IPS DF 19.7 (cell line): ENCODE measurements around the gene PKN3.
"Not testable (repeated sequence)": the region's sequence is repeated elsewhere in the genome, so short reads cannot be mapped to it uniquely, and the experiment has no call there.

ENCODE experiments used
- DNase-seq: peaks from one replicate; pipeline ENCODE4 v3.0.0-alpha.2; 2013; ENCODE audit warnings: low read depth, low spot score

The PKN3 gene

DNA sequence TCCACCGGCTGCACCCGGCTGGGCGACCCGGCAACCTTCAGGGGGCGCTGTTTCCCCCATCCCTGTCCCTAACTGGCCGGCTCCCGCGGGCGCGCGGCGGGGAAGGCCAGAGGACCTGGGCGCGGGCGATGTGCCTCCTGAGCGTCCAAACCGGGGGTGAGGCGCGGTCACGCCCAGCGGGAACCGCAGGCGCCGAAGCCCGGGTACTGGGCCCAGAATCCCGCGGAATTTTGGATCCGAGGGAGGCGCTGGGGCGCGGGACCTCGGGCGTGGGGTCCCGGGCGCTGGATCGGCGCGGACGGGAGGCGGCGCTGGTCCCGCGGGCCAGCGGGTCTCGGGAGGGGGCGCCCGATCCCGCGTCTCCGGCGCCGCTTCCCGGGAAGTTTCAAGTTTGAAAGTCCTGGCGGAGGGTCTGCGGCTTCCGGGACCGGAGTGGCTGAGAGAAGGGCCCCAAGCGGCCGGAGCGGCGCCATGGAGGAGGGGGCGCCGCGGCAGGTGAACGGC is at the start of gene PKN3:
PKN3 (plus strand) TSS at position 59 of the 504 bp plus-strand sequence; CDS start at position 472, 413 bp downstream.
- DNase-seq: no peak

DNA sequence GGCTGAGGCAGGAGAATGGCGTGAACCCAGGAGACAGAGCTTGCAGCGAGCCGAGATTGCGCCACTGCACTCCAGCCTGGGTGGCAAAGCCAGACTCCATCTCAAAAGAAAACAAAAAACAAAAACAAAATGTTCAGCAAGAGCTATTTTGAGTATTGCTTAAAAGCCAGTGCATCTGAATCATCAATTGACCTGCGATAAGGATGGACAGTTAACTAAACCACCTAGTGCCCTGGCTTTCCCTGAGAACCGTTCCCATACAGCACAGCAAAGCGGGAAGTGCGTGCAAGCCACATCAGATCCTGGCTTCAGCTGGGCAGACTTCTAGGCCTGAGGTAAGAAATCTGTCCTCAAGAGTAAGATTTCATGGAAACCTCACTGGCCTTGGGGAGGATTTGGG is 48.4 kb upstream of the PKN3 start:
- no peak for DNase-seq

DNA sequence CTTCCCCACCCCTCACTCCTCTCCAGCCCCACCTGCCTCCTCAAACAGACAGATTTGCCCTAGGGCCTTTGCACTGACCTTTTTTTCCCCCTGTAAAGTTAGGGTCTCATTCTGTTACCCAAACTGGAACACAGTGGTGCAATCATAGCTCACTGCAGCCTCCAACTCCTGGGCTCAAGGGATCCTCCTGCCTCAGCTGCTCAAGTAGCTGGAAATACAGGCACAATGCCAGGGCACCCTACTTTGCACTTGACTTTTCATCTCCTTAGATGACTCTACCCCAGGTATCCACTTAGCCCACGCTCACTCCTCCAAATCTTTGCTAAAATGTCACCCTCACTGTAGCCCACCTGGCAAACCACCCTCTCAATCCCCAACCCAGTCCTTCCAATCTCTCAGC is 47.8 kb upstream of the PKN3 start:
- no peak for DNase-seq

DNA sequence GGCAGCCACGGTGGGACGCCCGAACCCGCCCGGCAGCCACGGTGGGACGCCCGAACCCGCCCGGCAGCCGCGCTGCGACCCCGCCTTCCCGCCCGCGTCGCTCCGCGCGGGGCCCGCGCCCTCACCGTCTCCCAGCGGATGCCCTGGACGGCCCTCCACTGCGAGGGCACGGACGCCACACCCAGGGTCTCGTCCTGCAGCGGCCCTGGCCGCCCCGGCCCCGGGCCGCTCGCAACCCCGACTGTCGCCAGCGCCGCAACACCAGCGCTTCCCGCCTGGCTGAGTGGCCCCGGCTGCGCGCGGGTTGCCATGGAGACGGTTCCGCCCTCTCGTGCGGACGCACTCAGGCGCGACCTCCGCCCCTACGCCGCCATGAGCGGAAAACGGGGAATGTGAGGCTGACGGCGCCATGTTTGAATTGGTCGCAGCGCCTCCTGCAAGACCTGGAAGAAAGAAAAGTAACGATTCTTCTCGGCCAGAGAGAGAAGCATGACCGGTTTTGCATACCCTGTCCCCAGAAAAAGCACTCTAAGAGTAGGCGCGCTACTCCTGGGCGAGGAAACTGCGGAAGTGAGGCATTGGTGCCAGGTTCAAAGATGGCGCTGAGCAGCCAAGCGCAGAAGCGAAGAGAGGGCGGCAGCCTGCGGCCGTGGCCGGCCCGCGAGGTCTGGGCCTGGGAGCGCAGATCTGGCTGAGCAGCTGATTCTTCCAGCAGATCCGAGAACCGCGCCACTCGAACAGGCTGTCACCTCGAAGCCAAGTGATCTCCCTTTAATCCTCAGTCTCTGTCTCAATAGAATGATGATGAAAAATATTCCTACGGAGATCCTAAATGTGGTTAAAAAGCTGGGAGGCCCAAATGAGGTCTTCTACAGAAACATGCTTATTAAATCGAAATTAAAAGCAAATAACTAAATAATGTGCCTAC is 45.6 kb upstream of the PKN3 start, which contains the start of gene DYNC2I2:
DYNC2I2 (minus strand) TSS at position 432 of the 928 bp plus-strand sequence; CDS start at position 311, 121 bp downstream.
- DNase-seq: peak; percentile 69

DNA sequence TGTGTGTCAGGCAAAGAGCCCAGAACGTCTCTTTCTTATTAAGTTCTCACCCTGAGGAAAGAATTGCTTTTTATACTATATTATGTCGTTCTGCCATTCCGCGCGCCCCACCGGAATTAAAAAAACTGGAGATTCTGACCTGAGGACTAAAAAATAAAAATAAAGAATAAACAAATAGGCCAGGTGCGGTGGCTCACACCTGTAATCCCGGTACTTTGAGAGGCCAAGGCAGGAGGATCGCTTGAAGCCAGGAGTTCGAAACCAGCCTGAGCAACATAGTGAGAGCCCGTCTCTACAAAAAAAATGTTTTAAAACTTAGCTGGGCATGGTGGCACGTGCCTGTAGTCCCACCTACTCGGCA is 45.0 kb upstream of the PKN3 start:
- DNase-seq: no peak

DNA sequence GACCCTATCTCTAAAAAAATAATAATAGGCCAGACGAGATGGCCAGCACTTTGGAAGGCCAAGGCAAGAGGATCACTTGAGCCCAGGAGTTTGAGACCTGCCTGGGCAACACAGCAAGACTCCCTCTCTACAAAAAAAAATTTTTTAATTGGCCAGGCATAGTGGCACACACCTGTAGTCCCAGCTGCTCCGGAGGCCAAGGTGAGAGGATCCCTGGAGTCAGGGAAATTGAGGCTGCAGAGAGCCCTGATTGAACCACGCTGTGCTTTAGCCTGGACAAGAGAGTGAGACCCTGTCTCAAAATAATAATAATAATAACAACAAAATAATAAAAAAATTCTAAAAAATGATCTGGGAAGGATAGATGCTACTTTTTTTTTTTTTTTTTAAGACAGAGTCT is 44.5 kb upstream of the PKN3 start:
- DNase-seq: no peak

DNA sequence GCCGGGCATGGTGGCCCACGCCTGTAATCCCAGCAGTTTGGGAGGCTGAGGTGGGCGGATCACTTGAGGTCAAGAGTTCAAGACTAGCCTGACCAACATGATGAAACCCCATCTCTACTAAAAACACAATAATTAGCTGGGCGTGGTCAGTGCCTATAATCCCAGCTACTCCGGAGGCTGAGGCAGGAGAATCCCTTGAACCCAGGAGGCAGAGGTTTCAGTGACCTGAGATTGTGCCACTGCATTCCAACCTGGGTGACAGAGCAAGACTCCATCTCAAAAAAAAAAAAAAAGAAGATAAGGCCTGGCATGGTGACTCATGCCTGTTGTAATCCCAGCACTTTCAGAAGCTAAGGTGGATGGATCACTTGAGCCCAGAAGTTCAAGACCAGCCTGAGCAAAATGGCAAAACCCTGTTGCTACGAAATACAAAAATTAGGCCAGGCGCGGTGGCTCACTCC is 35.8 kb upstream of the PKN3 start:
- not testable (repeated sequence) for DNase-seq

DNA sequence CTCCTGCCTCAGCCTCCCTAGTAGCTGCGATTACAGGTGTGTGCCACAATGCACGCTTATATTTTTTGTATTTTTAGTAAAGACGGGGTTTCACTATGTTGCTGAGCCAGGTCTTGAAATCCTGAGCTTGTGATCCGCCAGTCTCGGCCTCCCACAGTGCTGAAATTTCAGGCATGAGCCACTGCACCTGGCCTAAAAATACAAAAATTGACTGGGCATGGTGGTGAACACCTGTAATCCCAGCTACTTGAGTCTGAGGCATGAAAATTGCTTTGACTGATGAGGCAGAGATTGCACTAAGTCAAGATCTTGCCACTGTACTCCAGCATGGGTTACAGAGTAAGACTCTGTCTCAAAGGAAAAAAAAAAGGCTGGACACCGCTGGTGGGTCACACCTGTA is 32.5 kb upstream of the PKN3 start:
- no peak for DNase-seq

DNA sequence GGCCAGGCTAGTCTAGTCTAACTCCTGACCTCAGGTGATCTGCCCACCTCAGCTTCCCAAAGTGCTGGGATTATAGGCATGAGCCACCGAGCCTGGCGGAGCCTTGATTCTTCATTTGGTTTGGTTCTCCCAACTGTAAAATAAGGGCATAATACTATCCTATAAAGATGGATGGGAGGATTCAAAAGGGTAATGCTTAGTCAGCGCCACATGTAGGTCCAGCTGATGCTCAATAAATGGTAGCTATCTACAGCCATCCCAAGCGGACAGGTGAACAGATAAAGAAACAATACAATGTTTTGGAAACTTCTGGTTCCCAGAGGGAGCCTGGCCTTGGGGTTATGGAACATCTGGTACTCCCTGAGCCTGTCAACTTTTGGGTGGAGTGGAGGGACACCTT is 26.9 kb upstream of the PKN3 start:
- DNase-seq: no peak

DNA sequence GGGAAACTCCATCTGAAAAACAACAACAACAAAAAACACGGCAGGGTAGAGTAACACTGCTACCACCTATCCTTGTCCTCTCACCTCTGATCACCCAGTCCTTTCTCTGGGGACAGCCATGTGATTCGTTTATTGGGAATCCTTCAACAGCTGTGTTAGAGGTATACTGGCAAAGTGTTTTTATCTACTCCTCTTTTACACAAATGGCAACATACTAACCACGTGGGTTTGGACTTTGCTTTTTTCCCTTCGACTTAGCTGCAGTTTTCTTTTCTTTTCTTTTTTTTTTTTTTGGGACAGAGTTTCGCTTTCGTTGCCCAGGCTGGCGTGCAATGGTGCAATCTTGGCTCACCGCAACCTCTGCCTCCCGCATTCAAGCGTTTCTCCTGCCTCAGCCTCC is 24.5 kb upstream of the PKN3 start:
- no peak for DNase-seq

DNA sequence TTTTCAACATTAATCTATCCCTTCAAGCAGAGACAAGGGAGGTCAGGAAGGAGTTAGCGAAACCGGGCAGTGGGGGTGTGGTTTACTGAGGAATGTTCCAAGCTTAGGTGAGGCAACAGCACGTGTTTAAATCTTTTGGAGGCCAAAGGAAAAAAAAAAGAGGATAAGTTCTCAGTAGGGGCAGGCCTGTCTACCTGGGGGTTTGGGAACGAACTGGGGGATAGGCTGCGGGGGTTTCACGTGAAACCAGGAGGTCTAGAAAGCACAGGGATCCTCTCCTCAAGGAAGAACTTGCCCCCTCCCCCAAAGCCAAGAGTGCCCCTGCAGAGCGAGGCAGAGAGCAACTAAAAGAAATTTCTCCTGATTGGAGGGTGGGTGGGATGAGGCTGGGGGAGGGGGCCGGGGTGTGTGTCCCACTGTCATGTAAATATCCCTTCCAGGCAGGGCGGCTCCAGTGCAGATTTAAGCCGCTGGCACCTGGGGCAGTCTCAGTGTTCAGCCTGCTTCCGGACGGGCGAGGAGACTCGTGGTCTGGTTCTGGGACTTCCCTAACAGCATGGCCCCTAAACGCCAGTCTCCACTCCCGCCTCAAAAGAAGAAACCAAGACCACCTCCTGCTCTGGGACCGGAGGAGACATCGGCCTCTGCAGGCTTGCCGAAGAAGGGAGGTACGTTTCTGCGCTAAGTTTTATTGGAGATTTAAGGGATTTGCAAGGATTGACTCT is 18.8 kb upstream of the PKN3 start:
- DNase-seq: peak; percentile 85

DNA sequence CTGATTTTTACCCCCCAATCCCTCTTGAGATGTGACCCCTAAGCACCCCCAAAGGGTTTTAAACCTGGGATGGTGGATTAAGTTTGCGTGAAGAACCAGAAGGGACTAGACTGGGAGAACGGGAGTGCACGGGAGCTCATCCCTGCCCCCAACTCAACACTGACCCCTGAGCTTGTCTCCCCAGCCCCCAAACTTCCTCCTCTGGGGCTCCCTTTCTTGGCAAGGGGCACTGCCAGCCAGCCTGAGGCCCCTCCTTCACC is 18.3 kb upstream of the PKN3 start:
- DNase-seq: no peak

DNA sequence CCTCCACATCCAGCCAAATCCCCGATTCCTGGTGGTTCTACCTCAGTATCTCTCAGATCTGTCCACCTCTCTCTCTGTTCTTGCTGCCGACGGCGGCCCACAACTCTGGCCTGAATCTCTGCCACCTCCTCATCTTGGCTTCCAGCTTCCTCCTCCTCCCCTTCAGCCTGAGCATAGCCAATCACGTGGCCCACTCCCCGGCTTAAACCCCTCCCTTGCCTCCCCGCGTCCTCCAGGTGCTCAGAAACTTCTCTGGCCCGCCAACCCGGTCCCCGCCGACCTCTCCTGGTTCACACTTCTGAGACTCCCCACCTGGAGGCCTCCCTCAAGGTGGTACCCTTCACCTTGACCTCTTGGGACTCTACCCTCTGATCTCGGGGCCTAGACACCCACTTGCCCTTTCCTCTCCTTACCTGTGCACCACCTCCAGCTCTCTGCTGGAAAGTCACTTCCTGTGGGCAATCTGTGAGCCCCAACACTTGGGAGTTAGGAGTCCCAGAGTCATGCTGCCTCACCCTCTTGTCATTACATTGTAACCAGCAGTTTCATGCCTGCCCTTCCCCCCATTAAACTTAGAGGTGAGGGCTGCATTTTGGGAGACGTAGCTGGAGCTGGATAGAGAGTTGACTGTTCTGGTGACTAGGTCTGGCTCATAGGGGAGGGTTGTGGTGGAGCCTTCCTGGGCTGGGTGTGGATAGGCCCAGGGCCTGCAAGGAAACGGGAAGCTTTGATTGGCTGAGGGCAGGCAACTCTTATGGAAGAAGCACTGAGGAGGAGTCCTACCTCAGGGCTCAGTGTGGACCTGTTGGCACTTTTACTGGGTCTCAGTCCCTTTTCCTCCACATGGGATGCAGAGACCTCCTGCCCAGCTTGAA is 17.7 kb upstream of the PKN3 start:
- peak; percentile 75 for DNase-seq

DNA sequence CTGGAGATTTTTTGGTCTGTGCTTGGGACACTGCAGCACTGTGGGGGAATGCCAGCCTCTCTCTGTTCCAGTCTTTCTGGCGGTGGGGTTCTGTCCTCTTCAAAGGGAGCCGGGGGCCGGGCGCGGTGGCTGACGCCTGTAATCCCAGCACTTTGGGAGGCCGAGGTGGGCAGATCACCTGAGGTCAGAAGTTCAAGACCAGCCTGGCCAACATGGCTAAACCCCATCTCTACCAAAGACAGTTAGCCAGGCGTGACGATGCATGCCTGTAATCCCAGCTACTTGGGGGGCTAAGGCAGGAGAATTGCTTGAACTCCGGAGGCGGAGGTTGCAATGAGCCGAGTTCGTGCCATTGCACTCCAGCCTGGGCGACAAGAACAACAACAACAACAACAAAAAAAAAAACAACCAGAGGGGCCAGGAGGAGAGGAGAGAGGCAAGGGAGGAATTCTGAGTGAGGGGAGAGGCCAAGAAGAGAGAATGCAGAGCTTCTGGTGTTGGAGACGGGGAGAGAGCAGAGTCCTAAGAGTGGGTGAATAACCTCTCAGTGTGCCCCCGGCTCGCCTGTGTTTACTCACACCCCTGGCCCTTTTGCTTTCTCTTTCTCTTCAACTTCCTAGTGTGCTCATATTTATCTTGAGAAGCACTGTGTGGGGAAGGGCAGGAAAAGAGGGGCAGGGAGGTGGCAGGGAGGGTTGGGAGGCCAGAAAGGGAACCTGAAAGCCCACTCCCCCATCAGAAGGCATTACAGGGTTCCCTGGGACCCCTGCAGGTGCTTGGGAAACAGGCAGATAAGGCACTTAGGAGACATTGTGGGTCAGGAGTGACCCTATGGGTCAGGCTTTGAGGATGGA is 16.4 kb upstream of the PKN3 start:
- DNase-seq: no peak

DNA sequence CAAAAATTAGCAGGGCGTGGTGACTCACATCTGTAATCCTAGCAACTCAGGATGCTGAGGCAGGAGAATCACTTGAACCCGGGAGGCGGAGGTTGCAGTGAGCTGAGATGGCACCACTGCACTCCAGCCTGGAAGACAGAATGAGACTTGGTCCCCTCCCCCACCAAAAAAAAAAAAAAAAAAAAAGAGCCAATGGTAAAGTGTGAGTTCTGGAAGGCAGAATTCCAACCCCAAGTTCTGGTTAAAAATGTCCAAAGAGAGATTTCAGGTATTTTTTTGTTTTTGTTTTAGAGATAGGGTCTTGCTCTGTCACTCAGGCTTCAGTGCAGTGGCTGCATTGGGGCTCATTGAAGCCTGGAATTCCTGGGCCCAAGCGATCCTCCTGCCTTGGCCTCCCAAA is 14.8 kb upstream of the PKN3 start:
- DNase-seq: no peak

DNA sequence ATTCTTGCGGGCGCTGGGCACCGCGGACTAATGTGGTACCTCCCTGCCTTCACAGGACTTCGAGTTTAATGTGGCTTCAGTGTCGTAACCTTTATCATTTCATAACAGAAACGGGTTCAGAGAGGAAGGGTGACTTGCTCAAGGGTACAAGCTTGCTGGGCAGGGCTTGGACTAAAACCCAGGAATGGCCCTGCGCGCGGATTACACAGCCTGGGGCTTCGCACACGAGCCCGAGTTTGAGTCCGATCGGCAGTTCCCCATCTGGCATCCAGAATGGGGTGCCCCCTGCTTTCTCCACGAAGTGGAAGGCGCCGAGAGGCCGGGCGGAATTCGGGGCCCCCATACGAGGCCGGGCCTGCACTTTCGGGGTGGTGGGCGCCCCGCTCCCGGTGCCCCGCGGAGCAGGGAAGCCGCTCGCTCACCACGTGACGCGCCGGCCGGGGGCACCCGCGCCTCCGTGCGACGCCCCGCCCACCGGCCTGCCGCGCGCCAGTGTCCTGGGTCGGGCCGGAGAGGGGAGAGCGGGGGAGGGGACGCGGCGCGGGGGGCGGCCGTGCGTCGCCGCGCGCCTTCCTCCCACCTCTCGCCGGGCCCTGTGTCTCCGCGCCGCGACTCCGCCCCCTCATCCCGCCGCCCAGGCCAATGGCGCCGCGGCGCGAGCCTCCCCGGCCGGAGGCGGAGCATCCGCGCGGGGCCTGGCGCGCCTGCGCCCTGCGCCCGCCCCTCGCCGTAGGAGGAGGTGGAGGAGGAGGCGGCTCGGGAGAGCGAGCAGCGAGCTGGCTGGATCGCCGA is 13.6 kb upstream of the PKN3 start, which contains the start of gene SET:
SET (plus strand) TSS at position 722 of the 792 bp plus-strand sequence. CDS start 361 bp downstream, outside the sequence.
- peak; percentile 64 for DNase-seq

DNA sequence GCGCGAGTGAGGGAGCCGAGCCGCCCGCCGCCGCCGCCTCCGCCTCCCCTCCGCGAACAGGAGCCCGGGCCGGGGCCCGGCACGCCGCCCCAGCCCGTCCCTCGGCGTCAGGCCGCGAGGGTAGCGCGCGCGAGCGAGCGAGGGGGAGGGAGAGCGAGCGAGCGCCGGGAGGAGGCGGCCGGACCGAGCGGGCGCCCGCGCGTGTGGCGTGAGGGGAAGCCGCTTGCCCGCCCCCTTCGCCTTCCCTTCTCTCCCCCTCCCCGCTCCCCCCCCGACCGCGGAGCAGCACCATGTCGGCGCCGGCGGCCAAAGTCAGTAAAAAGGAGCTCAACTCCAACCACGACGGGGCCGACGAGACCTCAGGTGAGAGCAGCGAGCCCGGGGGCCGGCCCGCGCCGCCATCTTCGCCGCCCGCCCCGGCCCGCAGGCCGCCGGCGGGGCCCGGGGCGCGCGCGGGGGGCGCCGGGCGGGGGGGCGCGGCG is 13.0 kb upstream of the PKN3 start:
- no peak for DNase-seq

DNA sequence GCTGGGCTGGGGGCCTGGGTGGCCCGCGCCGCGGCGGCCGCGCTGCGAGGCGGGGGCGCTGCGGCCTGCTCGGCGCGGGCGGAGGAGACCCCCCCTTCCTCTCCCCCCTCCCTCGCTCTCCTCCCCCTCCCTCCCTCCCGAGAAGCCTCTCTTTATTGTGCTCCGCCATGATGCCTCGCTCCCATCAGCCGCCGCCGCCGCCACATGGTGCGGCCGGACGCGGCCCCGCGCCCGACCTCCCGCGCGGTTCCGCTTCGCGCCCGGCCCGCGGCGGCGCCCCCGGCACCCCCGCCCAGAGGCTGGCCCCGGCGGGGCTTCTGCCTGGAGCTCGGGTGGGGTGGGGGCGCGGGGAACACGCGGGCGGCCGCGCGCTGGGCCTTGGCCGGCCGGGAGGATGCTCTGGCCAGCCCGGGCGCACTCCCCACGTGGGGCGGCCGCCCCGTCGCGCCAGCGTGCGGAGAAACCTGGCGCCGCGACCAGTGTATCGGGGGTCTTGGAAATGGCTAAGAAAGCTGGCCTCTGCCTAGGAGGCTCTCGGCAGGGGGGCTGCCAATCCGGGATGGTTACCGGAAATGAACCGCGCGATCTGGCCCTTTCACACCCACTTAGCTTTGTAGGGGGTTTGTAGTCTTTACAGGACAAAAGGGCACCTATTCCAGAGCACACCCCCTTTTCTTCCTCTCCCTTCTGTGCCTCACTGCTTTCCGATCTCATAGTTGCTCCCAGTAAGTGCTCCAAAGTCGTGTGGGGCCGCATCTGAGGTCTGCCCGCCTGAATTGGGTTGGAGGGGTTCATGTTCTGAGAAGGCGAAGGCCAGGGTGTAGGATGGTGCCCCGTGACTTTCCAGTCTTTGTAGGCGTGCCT is 12.3 kb upstream of the PKN3 start:
- no peak for DNase-seq

DNA sequence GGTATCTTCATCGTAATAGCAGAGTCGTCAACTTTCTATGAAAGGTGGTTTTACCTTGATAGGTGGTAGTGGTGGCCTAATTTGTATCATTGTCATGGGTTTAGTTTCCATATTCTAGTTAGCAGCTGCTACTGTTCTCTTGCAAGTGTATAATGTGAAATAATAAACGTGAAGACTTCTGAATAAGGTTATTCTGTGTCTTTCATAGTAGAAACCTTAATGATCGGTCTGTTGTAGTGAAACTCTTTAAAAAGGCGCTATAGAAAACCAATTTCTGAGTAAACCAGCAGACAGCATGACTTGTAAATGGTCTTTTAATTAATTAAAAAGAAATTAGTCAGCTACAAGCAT is 11.6 kb upstream of the PKN3 start:
- no peak for DNase-seq
